H9 (cell line): ENCODE results near the gene RFFL. TPM values are rescaled to one million over a fixed set of nuclear protein-coding genes. Genes with fewer than 3 reads are reported as not detected.
"Not testable (repeated sequence)": the region's sequence is repeated elsewhere in the genome, so short reads cannot be mapped to it uniquely, and the experiment has no call there.

Source experiments
- DNase-seq: peaks from one replicate; pipeline ENCODE4 v3.0.0-alpha.2; 2017
- H2AFZ ChIP-seq: one replicate; pipeline ENCODE4 v1.6.1; 2013; ENCODE audit warnings: mild to moderate bottlenecking, low read length, control low read depth, moderate library complexity
- H2AK5ac ChIP-seq: 2 replicates; pipeline ENCODE4 v1.6.1; 2013; ENCODE audit warnings: low read length, control low read depth, mixed read lengths; ENCODE audit not compliant: insufficient read length
- H2BK120ac ChIP-seq: one replicate; pipeline ENCODE4 v1.6.1; 2013; ENCODE audit warnings: low read depth, mild to moderate bottlenecking, low read length, control low read depth, inconsistent platforms; ENCODE audit not compliant: poor library complexity, severe bottlenecking
- H2BK12ac ChIP-seq: 2 replicates; pipeline ENCODE4 v1.6.1; 2013; ENCODE audit warnings: low read length, control low read depth, mixed read lengths, low read depth; ENCODE audit not compliant: insufficient read length
- H2BK15ac ChIP-seq: 2 replicates; pipeline ENCODE4 v1.6.1; 2013; ENCODE audit warnings: low read depth, low read length, control low read depth
- H2BK20ac ChIP-seq: one replicate; pipeline ENCODE4 v1.6.1; 2013; ENCODE audit warnings: low read depth, mild to moderate bottlenecking, low read length, control low read depth, inconsistent platforms; ENCODE audit not compliant: poor library complexity, severe bottlenecking
- H2BK5ac ChIP-seq: 2 replicates; pipeline ENCODE4 v1.6.1; 2013; ENCODE audit warnings: low read length, control low read depth, mixed read lengths; ENCODE audit not compliant: insufficient read length
- H3K14ac ChIP-seq: 2 replicates; pipeline ENCODE4 v1.6.1; 2013; ENCODE audit warnings: low read length, control low read depth; ENCODE audit not compliant: insufficient read depth
- H3K18ac ChIP-seq: 2 replicates; pipeline ENCODE4 v1.6.1; 2013; ENCODE audit warnings: low read depth, mild to moderate bottlenecking, mixed read lengths, low read length, control low read depth; ENCODE audit not compliant: insufficient read length
- H3K23ac ChIP-seq: 2 replicates; pipeline ENCODE4 v1.6.1; 2013; ENCODE audit warnings: low read length, control low read depth, mixed read lengths, low read depth; ENCODE audit not compliant: insufficient read length
- H3K23me2 ChIP-seq: 2 replicates; pipeline ENCODE4 v1.6.1; 2013; ENCODE audit warnings: low read depth, mild to moderate bottlenecking, mixed read lengths, low read length, control low read depth; ENCODE audit not compliant: insufficient read length, poor library complexity, severe bottlenecking
- H3K27ac ChIP-seq: 2 replicates; pipeline ENCODE4 v1.5.1; 2013; ENCODE audit warnings: low read length, control low read depth, mixed read lengths, low read depth; ENCODE audit not compliant: insufficient read length
- H3K27me3 ChIP-seq: 2 replicates; pipeline ENCODE4 v1.6.1; 2013; ENCODE audit warnings: low read length, control low read depth, inconsistent platforms; ENCODE audit not compliant: insufficient read depth
- H3K4ac ChIP-seq: 2 replicates; pipeline ENCODE4 v1.6.1; 2013; ENCODE audit warnings: low read depth, mild to moderate bottlenecking, control low read depth, inconsistent platforms, low read length, moderate library complexity
- H3K4me1 ChIP-seq: 2 replicates; pipeline ENCODE4 v1.6.1; 2013; ENCODE audit warnings: low read length, control low read depth, inconsistent platforms; ENCODE audit not compliant: insufficient read depth
- H3K4me2 ChIP-seq: 2 replicates; pipeline ENCODE4 v1.6.1; 2013; ENCODE audit warnings: low read length, control low read depth, mixed read lengths; ENCODE audit not compliant: insufficient read length, insufficient read depth
- H3K56ac ChIP-seq: 2 replicates; pipeline ENCODE4 v1.6.1; 2013; ENCODE audit warnings: low read depth, mild to moderate bottlenecking, mixed read lengths, low read length, control low read depth; ENCODE audit not compliant: insufficient read length
- H3K79me1 ChIP-seq: 2 replicates; pipeline ENCODE4 v1.6.1; 2013; ENCODE audit warnings: low read depth, mild to moderate bottlenecking, moderate library complexity, low read length, control low read depth, inconsistent platforms; ENCODE audit not compliant: insufficient read depth, poor library complexity, severe bottlenecking
- H3K79me2 ChIP-seq: 2 replicates; pipeline ENCODE4 v1.6.1; 2013; ENCODE audit warnings: low read length, control low read depth, inconsistent platforms; ENCODE audit not compliant: insufficient read depth
- H3K9ac ChIP-seq: 2 replicates; pipeline ENCODE4 v1.6.1; 2013; ENCODE audit warnings: low read length, control low read depth, mixed read lengths; ENCODE audit not compliant: insufficient read length; ENCODE audit errors: extremely low read depth
- H3K9me3 ChIP-seq: one replicate; pipeline ENCODE4 v1.6.1; 2013; ENCODE audit warnings: low read depth, low read length, inconsistent platforms; ENCODE audit not compliant: control insufficient read depth
- H3T11ph ChIP-seq: one replicate; pipeline ENCODE4 v1.6.1; 2013; ENCODE audit warnings: mild to moderate bottlenecking, low read length, control low read depth, inconsistent platforms
- H4K20me1 ChIP-seq: one replicate; pipeline ENCODE4 v1.6.1; 2013; ENCODE audit not compliant: control insufficient read depth, insufficient read length, insufficient read depth
- H4K5ac ChIP-seq: 2 replicates; pipeline ENCODE4 v1.6.1; 2013; ENCODE audit warnings: low read depth, mild to moderate bottlenecking, mixed read lengths, low read length, control low read depth; ENCODE audit not compliant: insufficient read length
- H4K8ac ChIP-seq: replicated peaks from 2 replicates; pipeline ENCODE4 v1.6.1; 2013; ENCODE audit warnings: low read length, control low read depth, mixed read lengths, low read depth; ENCODE audit not compliant: insufficient read length
- H4K91ac ChIP-seq: 2 replicates; pipeline ENCODE4 v1.6.1; 2013; ENCODE audit warnings: low read depth, mild to moderate bottlenecking, moderate library complexity, mixed read lengths, low read length, control low read depth; ENCODE audit not compliant: insufficient read length
- H3K27ac Mint-ChIP-seq, 3 experiments: 2 replicates in 2 of 3; 3 replicates in 1 of 3; pipeline ENCODE4 v1.8.0; 2020 to 2021; ENCODE audit warnings: mixed read lengths in 3 of 3, mild to moderate bottlenecking in 1 of 3, moderate library complexity in 1 of 3
- H3K27me3 Mint-ChIP-seq: 2 replicates; pipeline ENCODE4 v1.8.0; 2021; ENCODE audit warnings: low read depth, mild to moderate bottlenecking, moderate library complexity, mixed read lengths
- H3K36me3 Mint-ChIP-seq, 3 experiments: 2 replicates in 2 of 3; 3 replicates in 1 of 3; pipeline ENCODE4 v1.8.0; 2020 to 2021; ENCODE audit warnings: low read depth in 3 of 3, mixed read lengths in 3 of 3; ENCODE audit not compliant: insufficient read depth in 1 of 3
- H3K4me1 Mint-ChIP-seq, 2 experiments: 2 replicates each; pipeline ENCODE4 v1.8.0; 2020; ENCODE audit warnings: mixed read lengths in 2 of 2
- H3K4me3 Mint-ChIP-seq, 2 experiments: 2 replicates in 1 of 2; 3 replicates in 1 of 2; pipeline ENCODE4 v1.8.0; 2020 to 2021; ENCODE audit warnings: mild to moderate bottlenecking in 2 of 2, mixed read lengths in 2 of 2, moderate library complexity in 1 of 2
- H3K9me3 Mint-ChIP-seq, 2 experiments: 2 replicates in 1 of 2; 3 replicates in 1 of 2; pipeline ENCODE4 v1.8.0; 2020; ENCODE audit warnings: mild to moderate bottlenecking in 2 of 2, mixed read lengths in 2 of 2, moderate library complexity in 1 of 2
- CTCF ChIP-seq: fragments of 200-600 bp; sonication (generic); conservative IDR thresholded peaks from 3 replicates; pipeline ENCODE4 v1.8.0; 2021; ENCODE audit warnings: antibody characterized with exemption, mild to moderate bottlenecking
- WGBS: extraction: QIAGEN DNeasy Blood & Tissue Kit; methylation state at CpG from one replicate; pipeline ENCODE4 v1.1.7; 2013; ENCODE audit warnings: missing lambda C conversion rate, low lambda C conversion rate, mixed read lengths; ENCODE audit not compliant: insufficient read length; ENCODE audit errors: extremely low coverage; 5-methylcytosine and 5-hydroxymethylcytosine counted together
- long read RNA-seq: library from polyadenylated mRNA; unstranded; transcript quantifications from one replicate; pipeline ENCODE4 v2.0.0, GENCODE V29; 2020
- total RNA-seq: library from RNA; stranded (reverse); gene quantifications from 2 replicates; pipeline ENCODE4 v1.2.1, GENCODE V29; 2021

The RFFL gene
- total RNA-seq, result 21.1 and 21.4 TPM in 2 replicates
- long read RNA-seq, full-length matches to known transcripts, result 14 of 50 reads
- long read RNA-seq, partial matches to known transcripts, result 2 of 50 reads
- long read RNA-seq, other reads (novel, unspliced or antisense), result 34 of 50 reads

- H3K4me2 ChIP-seq, result peak within 1 kb of the TSS; percentile 62
- H3K23ac ChIP-seq, result no peak within 1 kb of the TSS
- H3K56ac ChIP-seq, result no peak within 1 kb of the TSS
- no peak within 1 kb of the TSS; the same call in 1 of the 2 replicates for H3K4ac ChIP-seq
- no peaks in the 10 kb centered on the region for H3K9me3 ChIP-seq
- H2BK5ac ChIP-seq, result no peak within 1 kb of the TSS
- H3K27ac ChIP-seq, result peak within 1 kb of the TSS; percentile 90
- Mint-ChIP-seq H3K4me1 (peaks cover 39 to 40% of the 10 kb centered on the region in 2 experiments), H3K27ac (peak within 1 kb of the TSS; percentile 95 to 98 (median 97)), H3K9me3 (no peaks in the 10 kb centered on the region), H3K27me3 (no peaks in the 10 kb centered on the region), H3K4me3 (peak within 1 kb of the TSS; percentile 55 to 67), H3K36me3 (no peaks in the 10 kb centered on the region; a peak in 3 of 7 replicates)
- no peaks in the 10 kb centered on the region; the same call in 1 of the 2 replicates for H3K4me1 ChIP-seq
- H4K5ac ChIP-seq, result no peak within 1 kb of the TSS
- no peak within 1 kb of the TSS for H4K91ac ChIP-seq
- DNase-seq, result peak; percentile 94
- no peaks in the 10 kb centered on the region for H3K23me2 ChIP-seq
- H3K27me3 ChIP-seq, result no peaks in the 10 kb centered on the region
- H3K18ac ChIP-seq, result peak within 1 kb of the TSS; percentile 31
- no peak within 1 kb of the TSS for H2AK5ac ChIP-seq
- no CpG with 5 or more reads among the region's 6 CpGs for WGBS
- H3K14ac ChIP-seq, result peak within 1 kb of the TSS; percentile 61; the same call in 1 of the 2 replicates
- no peak within 1 kb of the TSS for H3T11ph ChIP-seq
- no peak for TF ChIP-seq CTCF
- no peak within 1 kb of the TSS for H2BK120ac ChIP-seq
- no peaks in the 10 kb centered on the region for H3K79me2 ChIP-seq
- H4K8ac ChIP-seq, result no peak within 1 kb of the TSS
- no peak within 1 kb of the TSS for H2BK12ac ChIP-seq
- no peaks in the 10 kb centered on the region for H3K79me1 ChIP-seq
- H3K9ac ChIP-seq, result peak within 1 kb of the TSS; percentile 14
- no peak within 1 kb of the TSS for H2BK15ac ChIP-seq
- no peak within 1 kb of the TSS for H2AFZ ChIP-seq
- H2BK20ac ChIP-seq, result no peak within 1 kb of the TSS
- H4K20me1 ChIP-seq, result no peaks in the 10 kb centered on the region
Observed at GRCh38 chr17:35063514-35064223, at the start of gene RFFL. RFFL (minus strand) TSS chr17:35063707; CDS start chr17:35026553, 37,154 bp downstream.

- not testable (repeated sequence) for H4K8ac ChIP-seq, H3K4me1 Mint-ChIP-seq, H3T11ph ChIP-seq, H3K4me1 ChIP-seq, H2BK20ac ChIP-seq, H2BK5ac ChIP-seq, H3K79me1 ChIP-seq, H2AK5ac ChIP-seq, H3K27ac ChIP-seq, H3K4ac ChIP-seq, H3K9ac ChIP-seq, H4K91ac ChIP-seq, H3K9me3 ChIP-seq, H3K27ac Mint-ChIP-seq, H2BK120ac ChIP-seq, DNase-seq, H3K27me3 Mint-ChIP-seq, H2BK15ac ChIP-seq, H3K4me2 ChIP-seq, H3K56ac ChIP-seq, H3K4me3 Mint-ChIP-seq, H3K14ac ChIP-seq, H3K23me2 ChIP-seq, H4K20me1 ChIP-seq, H2AFZ ChIP-seq, H2BK12ac ChIP-seq, H3K18ac ChIP-seq, H4K5ac ChIP-seq, H3K9me3 Mint-ChIP-seq, H3K79me2 ChIP-seq, H3K27me3 ChIP-seq, H3K23ac ChIP-seq
- WGBS, result no CpG with 5 or more reads among the region's 17 CpGs
- H3K36me3 Mint-ChIP-seq, result peaks cover 2 to 20% (median 16%) of the 10 kb centered on the region in 3 experiments; a peak in 5 of 7 replicates
Observed at GRCh38 chr17:35110791-35111190, 47.3 kb upstream of the RFFL start.
